GM18505 (cell line): ENCODE measurements around the gene NRF1.

Experiments
- ATAC-seq: cut with Tn5 transposase; IDR thresholded peaks from one replicate; pipeline ENCODE4 v1.9.1; 2021; ENCODE audit not compliant: unreplicated experiment
- POLR2A ChIP-seq: IDR thresholded peaks from 4 replicates; pipeline ENCODE4 v1.6.1; 2011; ENCODE audit warnings: borderline replicate concordance; ENCODE audit not compliant: insufficient read depth, insufficient read length; ENCODE audit errors: extremely low read depth

The NRF1 gene

GRCh38 chr7:129688503-129689222 is 77.1 kb downstream of the NRF1 start:
- no peak for ATAC-seq
- no peak for TF ChIP-seq POLR2A

- no peak for TF ChIP-seq POLR2A
- ATAC-seq = no peak
Observed at GRCh38 chr7:129689995-129690581, 78.6 kb downstream of the NRF1 start.

DNA sequence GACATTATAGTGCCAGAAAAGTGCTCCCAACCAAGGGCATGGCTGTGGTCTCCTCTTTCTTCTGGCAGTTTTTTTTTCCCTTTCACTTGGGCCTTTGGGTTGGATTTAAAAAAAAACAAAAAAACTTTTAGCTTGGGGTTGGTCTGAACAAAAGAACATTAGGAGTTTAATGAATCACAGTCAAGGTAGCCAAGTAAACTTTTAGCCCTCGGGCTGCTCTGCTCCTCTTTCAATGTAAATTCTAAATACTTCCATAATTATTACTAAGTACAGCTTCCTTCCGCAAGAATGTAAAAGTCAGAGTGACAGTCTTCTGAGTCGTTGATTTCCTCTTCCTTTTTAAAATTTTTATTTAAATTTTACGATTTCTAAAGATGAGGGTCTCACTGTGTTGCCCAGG is 79.2 kb downstream of the NRF1 start:
- ATAC-seq = no peak
- no peak for TF ChIP-seq POLR2A

DNA sequence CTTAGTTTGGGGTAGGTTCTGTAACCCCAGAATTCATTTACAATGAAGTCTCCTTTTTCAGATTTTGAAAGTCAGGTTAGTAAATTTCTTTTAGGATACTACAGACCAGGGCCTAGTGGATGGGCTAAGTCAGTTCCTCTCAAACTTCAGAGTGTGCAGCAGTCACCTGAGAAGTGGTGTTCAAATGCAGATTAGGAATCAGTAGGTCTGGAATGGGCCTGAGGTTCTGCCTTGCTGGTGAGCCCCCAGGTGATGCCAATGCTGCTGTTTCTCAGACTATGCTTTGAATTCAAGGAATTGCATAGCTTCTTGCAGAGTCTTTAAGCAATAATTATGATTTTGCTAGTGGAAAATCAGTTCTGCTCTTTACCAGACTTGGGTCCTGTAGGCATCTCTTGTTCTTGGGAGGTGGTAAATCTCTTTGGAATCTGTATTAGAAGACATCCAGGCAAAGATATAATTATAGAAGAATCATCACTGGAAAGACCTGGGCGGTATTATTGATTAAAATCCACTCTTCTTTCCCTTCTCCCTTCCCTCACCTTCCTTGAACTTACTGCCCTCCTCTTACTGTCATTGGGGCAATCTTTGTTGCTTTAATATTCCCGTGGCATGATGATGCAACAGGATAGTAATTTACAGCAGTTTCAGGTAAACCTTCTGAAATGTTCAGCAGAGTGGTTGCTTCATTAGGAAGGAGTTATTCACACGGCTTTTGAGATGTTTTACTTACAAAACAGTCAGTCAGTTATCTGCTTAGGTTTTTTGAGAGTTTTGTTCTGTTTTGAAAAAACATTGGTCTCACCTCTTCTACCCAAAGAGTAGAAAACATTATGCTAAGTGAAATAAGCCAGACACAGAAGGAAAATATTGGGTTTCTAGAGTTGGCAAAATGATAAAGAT is 87.2 kb downstream of the NRF1 start:
- no peak for TF ChIP-seq POLR2A

GRCh38 chr7:129702316-129702715 is 90.8 kb downstream of the NRF1 start:
- TF ChIP-seq POLR2A = no peak
- ATAC-seq = no peak

More for the DNA sequence above, 87.2 kb downstream of the NRF1 start:
- no peak for ATAC-seq

DNA sequence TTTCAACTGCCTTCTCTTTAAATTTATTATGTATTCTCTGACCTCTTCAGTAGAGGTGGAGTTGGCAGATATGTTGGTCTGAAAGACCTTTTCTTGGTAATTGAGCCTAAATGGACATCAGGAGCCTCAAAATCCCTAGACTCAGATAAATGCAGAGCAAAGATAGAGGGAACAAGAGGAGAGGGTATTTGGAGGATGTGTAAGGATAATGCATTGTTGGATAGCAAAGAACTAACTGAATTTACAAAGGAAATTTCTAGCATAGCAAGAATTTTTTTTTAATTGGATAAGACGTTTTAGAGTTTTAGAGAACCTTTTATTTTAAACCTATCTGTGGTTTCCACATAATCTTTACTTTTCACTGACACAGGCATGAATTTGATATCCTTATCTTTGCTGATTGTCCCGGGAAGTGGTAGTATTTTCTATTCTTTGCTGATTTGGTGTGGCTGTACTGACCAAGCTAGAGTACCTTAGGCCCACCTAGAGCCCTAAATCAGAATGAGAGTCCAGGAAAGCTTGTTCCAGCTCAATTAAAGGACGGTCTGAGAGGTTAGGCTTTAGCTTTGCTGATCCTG is 91.3 kb downstream of the NRF1 start:
- no peak for ATAC-seq
- no peak for TF ChIP-seq POLR2A

DNA sequence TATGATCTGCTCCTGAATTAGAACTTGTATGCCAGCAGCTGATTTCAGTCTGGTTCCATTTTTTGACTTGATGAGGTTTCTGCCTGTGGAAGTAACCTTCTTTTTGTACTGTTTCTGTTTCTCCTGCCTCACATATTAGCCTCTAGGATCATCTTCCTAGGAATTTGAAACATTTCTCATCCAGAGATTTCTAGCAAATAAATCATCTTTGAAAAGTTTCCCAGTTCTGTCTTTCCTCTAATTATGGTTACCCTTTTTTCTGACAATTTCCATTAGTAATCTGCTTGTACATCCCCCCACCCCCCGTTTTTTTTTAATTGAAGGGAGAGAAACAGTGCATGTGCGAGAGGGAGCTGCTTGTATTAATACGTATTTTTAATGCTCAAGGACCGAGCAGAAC is 92.2 kb downstream of the NRF1 start:
- TF ChIP-seq POLR2A = no peak
- no peak for ATAC-seq

DNA sequence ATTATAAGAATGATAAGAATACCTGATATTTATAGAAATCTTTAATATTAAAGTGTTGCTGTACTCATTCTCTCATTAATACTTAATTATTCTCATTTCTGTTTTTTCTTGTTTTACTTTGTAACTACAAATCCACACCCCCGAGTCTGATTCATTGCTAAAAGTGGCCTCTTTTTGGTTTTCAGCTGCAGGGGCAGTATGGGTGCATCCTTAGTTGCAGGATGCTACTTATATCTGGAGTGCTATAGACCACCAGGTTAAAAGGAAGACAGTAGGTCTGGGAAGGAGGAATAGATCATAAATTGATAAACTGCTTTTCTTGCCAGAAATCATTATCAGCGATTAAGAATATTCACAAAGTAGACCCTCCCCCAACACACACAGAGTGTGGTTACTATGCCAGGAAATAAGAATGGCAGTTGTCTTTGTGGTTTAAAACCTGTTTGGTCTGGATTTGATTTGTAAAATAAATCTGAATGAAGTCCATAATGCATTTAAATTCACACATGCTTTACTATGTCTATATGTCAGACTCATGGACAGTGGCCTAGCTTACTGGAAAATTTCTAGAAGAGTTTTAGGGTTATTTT is 96.5 kb downstream of the NRF1 start:
- ATAC-seq = no peak
- no peak for TF ChIP-seq POLR2A

DNA sequence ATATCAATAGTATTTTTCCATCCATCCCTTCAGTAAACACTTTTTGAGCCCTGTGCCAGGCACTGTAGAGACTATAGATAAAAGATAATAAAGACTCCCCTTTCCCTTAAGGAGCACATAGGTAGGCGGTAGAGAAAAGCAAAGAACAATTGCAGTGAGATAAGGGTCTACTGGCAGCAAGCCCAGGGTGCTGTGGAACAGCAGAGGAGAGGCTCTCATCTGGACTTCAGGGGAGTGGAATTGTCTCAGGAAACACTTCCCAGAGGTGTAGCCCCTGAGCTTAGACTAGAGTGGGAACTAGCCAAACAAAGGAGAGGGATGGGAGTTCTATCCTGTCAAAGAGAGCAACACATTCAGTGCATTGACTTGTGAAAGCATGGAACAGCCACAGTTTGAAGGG is 102.0 kb downstream of the NRF1 start:
- no peak for TF ChIP-seq POLR2A
- no peak for ATAC-seq

DNA sequence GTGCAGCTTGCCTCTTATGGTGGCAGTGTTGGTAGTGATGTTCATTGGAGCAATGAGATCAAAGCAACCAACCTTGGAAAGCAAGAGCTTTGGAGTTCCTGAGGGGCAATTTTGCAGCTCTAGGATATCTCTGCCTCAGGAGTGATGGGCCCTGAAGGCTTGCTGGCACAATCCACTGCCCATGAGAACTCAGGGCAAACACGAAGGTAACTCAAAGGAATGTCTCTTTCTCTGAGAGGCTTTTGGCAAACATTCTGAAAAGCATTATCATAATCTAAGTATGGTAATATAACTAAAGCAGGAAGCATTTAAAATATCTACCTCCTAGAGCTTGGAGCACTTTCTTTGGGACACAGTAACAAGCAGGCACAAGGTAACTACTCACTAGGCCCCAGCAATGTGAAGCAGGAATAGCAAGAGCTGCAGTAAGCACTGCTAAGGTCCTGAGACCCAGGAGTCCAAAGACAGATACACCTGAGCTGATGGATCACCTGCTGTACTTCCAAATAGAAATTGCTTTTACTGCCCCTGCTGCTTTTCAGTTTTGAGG is 103.1 kb downstream of the NRF1 start:
- TF ChIP-seq POLR2A = no peak
- no peak for ATAC-seq

GRCh38 chr7:129719980-129720732 is 108.6 kb downstream of the NRF1 start:
- no peak for TF ChIP-seq POLR2A
- no peak for ATAC-seq

- no peak for ATAC-seq
- no peak for TF ChIP-seq POLR2A
Observed at GRCh38 chr7:129721068-129721467, 109.5 kb downstream of the NRF1 start.

GRCh38 chr7:129723679-129724078 is 112.2 kb downstream of the NRF1 start:
- no peak for ATAC-seq
- TF ChIP-seq POLR2A = no peak

- ATAC-seq = no peak
- TF ChIP-seq POLR2A = no peak
Observed at GRCh38 chr7:129724796-129725195, 113.3 kb downstream of the NRF1 start.
